IPS-NIHi7 (cell line): ENCODE data around the gene ZFP42.
"Not testable (repeated sequence)": the region's sequence is repeated elsewhere in the genome, so short reads cannot be mapped to it uniquely, and the experiment has no call there.

Source experiments
- DNase-seq: peaks from one replicate; pipeline ENCODE4 v3.0.0; 2012; ENCODE audit warnings: mixed read lengths; ENCODE audit errors: extremely low spot score

The ZFP42 gene

GRCh38 chr4:187995322-187996207, at the start of gene ZFP42:
ZFP42 (plus strand) TSS chr4:187995771; CDS start chr4:188002808, 7,037 bp downstream.
- DNase-seq = peak; percentile 87

- no peak for DNase-seq
These were observed 34.4 kb upstream of the ZFP42 start for GRCh38 chr4:187961171-187961570.

GRCh38 chr4:187961961-187962360, 33.6 kb upstream of the ZFP42 start:
- no peak for DNase-seq

GRCh38 chr4:187962926-187963325, 32.6 kb upstream of the ZFP42 start:
- no peak for DNase-seq

- no peak for DNase-seq
These were observed 29.8 kb upstream of the ZFP42 start for GRCh38 chr4:187965726-187966125.

- no peak for DNase-seq
These were observed 23.4 kb upstream of the ZFP42 start for GRCh38 chr4:187972135-187972534.

- DNase-seq = no peak
These were observed 11.8 kb upstream of the ZFP42 start for GRCh38 chr4:187983746-187984145.

- DNase-seq = peak; percentile 58
These were observed 2.6 kb upstream of the ZFP42 start for GRCh38 chr4:187992971-187993370.

- DNase-seq = peak; percentile 38
These were observed 1.7 kb upstream of the ZFP42 start for GRCh38 chr4:187993827-187994226.

GRCh38 chr4:187996502-187997177, 1.1 kb downstream of the ZFP42 start:
- DNase-seq = peak; percentile 62

- DNase-seq = not testable (repeated sequence)
These were observed 2.4 kb downstream of the ZFP42 start for GRCh38 chr4:187997991-187998390.

- no peak for DNase-seq
These were observed 3.9 kb downstream of the ZFP42 start for GRCh38 chr4:187999406-187999932.

GRCh38 chr4:188002323-188002722, 6.8 kb downstream of the ZFP42 start:
- no peak for DNase-seq

- no peak for DNase-seq
These were observed 7.2 kb downstream of the ZFP42 start for GRCh38 chr4:188002751-188003150.

- no peak for DNase-seq
These were observed 10.0 kb downstream of the ZFP42 start for GRCh38 chr4:188005561-188005960.

- DNase-seq = no peak
These were observed 10.8 kb downstream of the ZFP42 start for GRCh38 chr4:188006285-188006848.

GRCh38 chr4:188008377-188008776, 12.8 kb downstream of the ZFP42 start:
- no peak for DNase-seq

- no peak for DNase-seq
These were observed 16.9 kb downstream of the ZFP42 start for GRCh38 chr4:188012426-188012945.

GRCh38 chr4:188015025-188015940, 19.7 kb downstream of the ZFP42 start:
- peak; percentile 33 for DNase-seq

GRCh38 chr4:188016754-188017153, 21.2 kb downstream of the ZFP42 start:
- DNase-seq = peak; percentile 60

- DNase-seq = no peak
These were observed 22.7 kb downstream of the ZFP42 start for GRCh38 chr4:188018262-188018661.
